DOHH2 (cell line): Measurements from ENCODE around the gene TRAF4.

Experiments
- H3F3A ChIP-seq: fragments of 200-600 bp; sonication (generic), shearing (Covaris generic); 2 replicates; pipeline ENCODE4 v1.6.0; 2016; ENCODE audit warnings: antibody characterized with exemption, mild to moderate bottlenecking; ENCODE audit not compliant: control insufficient read depth, insufficient read depth
- H3K27ac ChIP-seq: fragments of 200-600 bp; sonication (generic); 2 replicates; pipeline ENCODE4 v1.5.1; 2014; ENCODE audit warnings: low read depth, mild to moderate bottlenecking, low read length, moderate library complexity
- H3K27me3 ChIP-seq: fragments of 200-600 bp; sonication (generic); 2 replicates; pipeline ENCODE4 v1.6.1; 2014; ENCODE audit warnings: mild to moderate bottlenecking, low read length, mixed read lengths; ENCODE audit not compliant: control insufficient read depth
- H3K36me3 ChIP-seq: fragments of 200-600 bp; sonication (generic); 2 replicates; pipeline ENCODE4 v1.6.1; 2014; ENCODE audit warnings: mild to moderate bottlenecking, low read length, moderate library complexity, mixed read lengths; ENCODE audit not compliant: control insufficient read depth
- H3K4me1 ChIP-seq: fragments of 200-600 bp; sonication (generic); 2 replicates; pipeline ENCODE4 v1.6.1; 2014; ENCODE audit warnings: mild to moderate bottlenecking, low read length, mixed read lengths; ENCODE audit not compliant: control insufficient read depth
- H3K4me2 ChIP-seq: fragments of 200-600 bp; sonication (generic); 2 replicates; pipeline ENCODE4 v1.6.0; 2014; ENCODE audit warnings: mild to moderate bottlenecking, low read length, moderate library complexity
- H3K4me3 ChIP-seq: fragments of 200-600 bp; sonication (generic); 2 replicates; pipeline ENCODE4 v1.5.1; 2014; ENCODE audit warnings: mild to moderate bottlenecking, low read length, mixed read lengths
- H3K79me2 ChIP-seq: fragments of 200-600 bp; sonication (generic); 2 replicates; pipeline ENCODE4 v1.6.1; 2014; ENCODE audit warnings: mild to moderate bottlenecking, low read length, mixed read lengths; ENCODE audit not compliant: control insufficient read depth
- H3K9me2 ChIP-seq: fragments of 200-600 bp; sonication (generic); replicated peaks from 2 replicates; pipeline ENCODE4 v1.6.1; 2014; ENCODE audit warnings: mild to moderate bottlenecking, low read length, mixed read lengths; ENCODE audit not compliant: control insufficient read depth
- H3K9me3 ChIP-seq: fragments of 200-600 bp; sonication (generic); 2 replicates; pipeline ENCODE4 v1.6.1; 2014; ENCODE audit warnings: antibody characterized with exemption, low read length, mixed read lengths; ENCODE audit not compliant: control insufficient read depth, insufficient read depth
- H4K20me1 ChIP-seq: fragments of 200-600 bp; sonication (generic); 2 replicates; pipeline ENCODE4 v1.6.0; 2014; ENCODE audit warnings: low read depth, mild to moderate bottlenecking, antibody characterized with exemption, low read length, moderate library complexity; ENCODE audit not compliant: control insufficient read depth, insufficient read depth
- CTCF ChIP-seq: fragments of 200-600 bp; sonication (generic); IDR thresholded peaks from one replicate; pipeline ENCODE4 v1.5.1; 2014; ENCODE audit warnings: antibody characterized with exemption, mild to moderate bottlenecking, low read depth, low read length; ENCODE audit not compliant: poor library complexity, severe bottlenecking
- EZH2phosphoT487 ChIP-seq: fragments of 200-600 bp; sonication (generic); IDR thresholded peaks from 2 replicates; pipeline ENCODE4 v1.6.1; 2017; ENCODE audit warnings: borderline replicate concordance, mild to moderate bottlenecking, antibody characterized with exemption, low read length, moderate library complexity, mixed read lengths

Gene TRAF4

GRCh38 chr17:28705728-28706334, 38.0 kb upstream of the TRAF4 start:
- H4K20me1 ChIP-seq: no peaks in the 10 kb centered on the region
- H3K27ac ChIP-seq: no peak overlapping the region
- H3K9me2 ChIP-seq: no peaks in the 10 kb centered on the region
- no peak for TF ChIP-seq EZH2phosphoT487
- TF ChIP-seq CTCF: no peak
- H3F3A ChIP-seq: peaks cover 10% of the 10 kb centered on the region
- peaks cover 9% of the 10 kb centered on the region for H3K79me2 ChIP-seq
- H3K27me3 ChIP-seq: no peaks in the 10 kb centered on the region
- H3K4me1 ChIP-seq: peaks cover 10% of the 10 kb centered on the region
- peaks cover 42% of the 10 kb centered on the region for H3K36me3 ChIP-seq
- H3K4me3 ChIP-seq: no peak overlapping the region
- no peak overlapping the region for H3K4me2 ChIP-seq
- no peaks in the 10 kb centered on the region for H3K9me3 ChIP-seq

DNA sequence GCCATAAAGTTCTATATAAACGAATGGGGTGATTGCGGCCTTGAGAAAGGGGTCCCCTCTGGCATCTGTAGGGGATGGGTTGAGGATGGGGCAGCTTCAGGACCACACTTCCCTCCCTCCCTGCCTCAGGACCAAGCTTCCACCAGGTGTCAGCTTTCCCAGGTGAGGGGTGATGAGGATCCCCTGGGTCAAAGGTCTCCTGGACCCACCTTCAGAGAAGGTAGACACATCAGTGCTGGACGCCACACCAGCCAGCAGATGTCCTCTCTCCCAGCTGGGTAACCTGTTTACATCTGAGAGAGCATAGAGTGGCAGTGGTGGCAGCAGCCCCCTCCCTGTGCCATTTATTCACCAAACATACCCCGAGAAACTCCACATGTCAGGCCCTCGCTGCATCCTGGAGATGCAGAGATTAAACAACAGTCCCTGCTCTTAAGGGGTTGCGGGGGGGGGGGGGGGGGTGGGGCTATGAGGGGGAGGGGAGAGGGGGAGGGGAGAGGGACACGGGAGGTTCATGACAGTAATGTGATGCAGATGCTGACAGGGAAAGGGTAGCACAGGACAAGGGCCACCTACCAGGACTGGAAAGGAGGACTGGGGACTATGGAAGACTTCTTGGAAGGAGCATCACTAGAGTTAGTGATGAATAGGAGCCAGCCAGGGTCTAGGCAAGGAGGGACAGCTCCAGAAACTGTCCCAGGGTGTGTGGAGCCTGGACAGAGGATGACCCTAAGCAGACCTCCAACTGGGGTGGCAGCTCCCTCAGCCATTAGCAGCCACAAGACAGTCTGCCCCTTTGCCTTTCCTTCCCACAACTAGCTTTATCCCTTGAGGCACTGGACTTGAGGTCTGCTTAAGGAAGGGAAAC, 37.1 kb upstream of the TRAF4 start:
- no peak overlapping the region for H3K4me2 ChIP-seq

GRCh38 chr17:28707339-28707720, 36.5 kb upstream of the TRAF4 start:
- Histone ChIP-seq H3K4me2 (no peak overlapping the region), H3K4me1 (peaks cover 21% of the 10 kb centered on the region), H3K79me2 (peaks cover 9% of the 10 kb centered on the region), H4K20me1 (no peaks in the 10 kb centered on the region), H3K9me3 (no peaks in the 10 kb centered on the region), H3K36me3 (peaks cover 27% of the 10 kb centered on the region), H3K27me3 (no peaks in the 10 kb centered on the region), H3K4me3 (no peak overlapping the region), H3K27ac (no peak overlapping the region), H3K9me2 (no peaks in the 10 kb centered on the region), H3F3A (peaks cover 10% of the 10 kb centered on the region)
- TF ChIP-seq EZH2phosphoT487 (no peak), CTCF (no peak)

More for the DNA sequence above, 37.1 kb upstream of the TRAF4 start:
- no peaks in the 10 kb centered on the region for H3K9me2 ChIP-seq
- H3K36me3 ChIP-seq: peaks cover 33% of the 10 kb centered on the region
- H4K20me1 ChIP-seq: no peaks in the 10 kb centered on the region
- H3K27me3 ChIP-seq: no peaks in the 10 kb centered on the region
- peaks cover 14% of the 10 kb centered on the region for H3K4me1 ChIP-seq
- H3K4me3 ChIP-seq: no peak overlapping the region
- no peaks in the 10 kb centered on the region for H3K9me3 ChIP-seq
- no peak overlapping the region for H3K27ac ChIP-seq
- peaks cover 9% of the 10 kb centered on the region for H3K79me2 ChIP-seq
- H3F3A ChIP-seq: peaks cover 10% of the 10 kb centered on the region
- TF ChIP-seq EZH2phosphoT487: no peak
- no peak for TF ChIP-seq CTCF
